GM19328 (cell line): Measurements from ENCODE around the gene GPC6.

ENCODE experiments used
- ATAC-seq: cut with Tn5 transposase; IDR thresholded peaks from one replicate; pipeline ENCODE4 v1.9.1; 2021; ENCODE audit warnings: mild to moderate bottlenecking, moderate library complexity; ENCODE audit not compliant: unreplicated experiment

GPC6 gene

DNA sequence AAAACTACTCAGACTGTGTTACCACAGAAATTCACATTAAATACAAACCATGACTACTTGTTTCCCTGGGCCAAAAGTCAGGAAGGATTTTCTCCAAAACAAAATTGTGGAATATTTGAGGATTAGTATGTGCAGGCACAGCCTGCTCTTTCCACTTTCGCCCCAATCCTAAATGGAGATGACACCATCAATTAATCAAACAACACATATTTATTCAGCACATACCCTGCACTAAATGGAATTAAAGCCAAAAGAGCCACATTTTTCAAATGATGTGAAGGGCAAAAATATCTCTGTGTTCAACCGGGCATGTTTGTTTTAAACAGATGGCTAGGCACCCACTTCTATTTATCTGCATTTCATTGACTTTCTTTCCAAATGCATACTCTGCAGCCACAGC, 729.8 kb downstream of the GPC6 start:
- no peak for ATAC-seq

DNA sequence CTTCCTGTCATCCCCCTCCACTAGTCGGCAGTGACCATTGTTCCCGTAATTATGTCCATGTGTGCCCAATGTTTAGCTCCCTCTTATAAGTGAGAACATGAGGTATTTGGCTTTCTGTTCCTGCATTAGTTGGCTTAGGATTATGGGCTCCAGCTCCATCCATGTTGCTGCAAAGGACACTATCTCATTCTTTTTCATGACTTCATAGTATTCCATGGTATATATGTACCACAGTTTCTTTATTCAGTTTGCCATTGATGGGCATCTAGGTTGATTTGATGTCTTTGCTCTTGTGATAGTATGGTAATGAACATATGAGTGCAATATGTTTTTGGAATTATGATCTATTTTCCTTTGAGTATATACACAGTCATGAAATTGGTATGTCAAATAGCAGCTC, 730.8 kb downstream of the GPC6 start:
- ATAC-seq = no peak

DNA sequence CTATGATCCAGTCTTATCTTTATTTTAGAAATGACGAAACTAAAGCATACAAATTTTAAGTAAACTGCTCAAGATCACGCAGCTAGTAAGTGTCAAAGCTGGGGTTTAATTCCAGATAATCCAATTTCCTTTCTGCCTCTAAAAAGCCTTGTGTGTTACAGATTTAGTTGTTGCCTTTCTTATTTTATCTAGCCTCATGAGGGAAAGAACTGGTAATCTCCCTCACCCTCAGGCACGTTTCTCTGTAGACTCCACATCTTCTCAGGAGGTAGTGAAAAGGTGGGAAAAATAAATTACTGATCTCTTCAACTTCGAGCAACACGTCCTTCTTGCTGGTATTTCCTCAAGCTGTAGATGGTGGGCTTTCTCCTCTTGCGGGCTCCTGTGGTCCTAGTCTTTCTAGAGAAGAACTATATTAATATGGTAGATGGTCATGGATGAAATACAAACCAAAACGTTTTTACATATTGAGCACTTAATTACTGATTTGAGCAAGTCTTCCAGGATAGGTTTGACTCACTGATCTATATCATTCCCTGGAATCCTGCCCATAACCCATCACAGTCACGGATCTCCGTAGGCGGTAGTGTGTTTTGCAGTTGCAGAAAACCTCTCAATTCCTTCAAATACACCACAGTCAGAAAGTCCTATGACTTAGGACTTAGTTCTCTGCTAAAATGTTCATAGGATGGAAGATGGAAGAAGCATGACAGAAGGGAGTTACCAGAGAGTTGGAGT, 733.4 kb downstream of the GPC6 start:
- no peak for ATAC-seq

DNA sequence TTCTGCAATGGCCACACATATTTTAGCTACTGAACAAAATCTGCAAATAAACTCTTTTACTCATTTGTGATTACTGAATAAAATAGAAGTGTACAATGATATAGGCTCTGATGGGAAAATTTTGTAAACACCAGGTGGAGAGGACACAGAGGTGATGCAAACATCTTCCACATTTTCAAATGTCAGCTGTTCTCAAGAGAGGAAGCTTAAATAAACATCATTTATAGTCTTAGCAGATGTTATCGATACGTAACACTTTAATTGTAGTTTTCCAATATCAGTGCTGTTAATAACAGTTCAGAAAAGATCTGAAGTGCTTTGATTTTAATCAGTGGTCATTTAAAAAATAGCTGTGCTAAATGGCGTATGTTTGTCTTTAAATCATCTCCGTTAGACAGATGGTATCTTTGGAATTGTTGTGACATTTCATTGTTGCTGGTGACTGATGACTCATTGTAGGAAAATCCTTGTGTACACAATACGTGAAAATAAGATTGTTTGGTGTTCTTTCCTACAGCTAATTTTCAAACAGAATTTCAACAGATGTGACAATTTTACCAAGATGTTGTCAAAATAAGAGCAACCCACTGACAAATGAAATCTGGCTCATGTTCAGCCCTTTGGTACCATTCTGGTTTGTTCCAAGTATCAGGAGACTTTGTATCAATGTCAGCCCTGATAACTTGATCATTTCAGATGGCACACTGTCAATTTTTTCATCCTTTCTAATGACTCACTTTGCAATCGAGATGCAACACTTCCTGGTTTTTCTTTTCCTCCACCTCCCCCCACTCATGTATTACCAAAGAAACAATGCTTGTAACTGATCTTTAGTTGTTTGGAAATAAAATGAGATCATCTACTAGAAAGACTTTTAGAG, 736.9 kb downstream of the GPC6 start:
- ATAC-seq = no peak

DNA sequence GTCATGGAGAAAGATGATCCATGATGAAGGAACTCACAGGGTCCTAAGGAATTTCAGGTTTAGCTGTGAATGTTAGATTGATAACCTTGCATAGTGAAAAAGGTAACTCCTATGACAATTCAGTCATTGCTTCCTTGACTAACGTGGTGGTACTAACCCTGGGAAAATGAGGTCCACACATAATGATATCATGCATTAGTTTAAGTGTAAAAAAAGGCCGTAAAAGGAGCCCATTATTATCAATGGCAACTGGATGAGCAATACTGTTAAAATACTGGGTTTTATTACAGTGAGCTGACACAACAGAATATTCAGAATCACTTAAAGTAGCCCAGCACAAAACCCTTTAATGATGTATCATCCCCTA, 737.5 kb downstream of the GPC6 start:
- ATAC-seq = no peak

DNA sequence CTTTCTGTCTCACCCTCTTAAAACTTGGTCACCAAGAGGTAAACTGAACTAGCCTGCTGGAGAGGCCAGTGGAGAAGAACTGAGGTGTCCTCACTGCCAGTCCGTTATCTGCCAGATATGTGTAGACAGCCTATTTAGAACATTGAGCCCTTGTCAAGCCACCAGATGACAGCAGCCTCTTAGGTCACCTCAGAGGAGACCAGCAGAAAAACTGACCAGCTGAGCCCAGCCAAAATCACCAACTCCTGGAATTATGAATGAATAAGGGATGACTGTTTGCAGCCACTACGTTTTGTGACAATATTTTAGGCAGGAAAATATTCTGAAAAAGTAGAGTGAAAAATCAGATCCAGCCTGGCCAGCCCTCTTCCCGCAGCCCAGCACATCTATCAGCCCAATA, 739.0 kb downstream of the GPC6 start:
- ATAC-seq = no peak

DNA sequence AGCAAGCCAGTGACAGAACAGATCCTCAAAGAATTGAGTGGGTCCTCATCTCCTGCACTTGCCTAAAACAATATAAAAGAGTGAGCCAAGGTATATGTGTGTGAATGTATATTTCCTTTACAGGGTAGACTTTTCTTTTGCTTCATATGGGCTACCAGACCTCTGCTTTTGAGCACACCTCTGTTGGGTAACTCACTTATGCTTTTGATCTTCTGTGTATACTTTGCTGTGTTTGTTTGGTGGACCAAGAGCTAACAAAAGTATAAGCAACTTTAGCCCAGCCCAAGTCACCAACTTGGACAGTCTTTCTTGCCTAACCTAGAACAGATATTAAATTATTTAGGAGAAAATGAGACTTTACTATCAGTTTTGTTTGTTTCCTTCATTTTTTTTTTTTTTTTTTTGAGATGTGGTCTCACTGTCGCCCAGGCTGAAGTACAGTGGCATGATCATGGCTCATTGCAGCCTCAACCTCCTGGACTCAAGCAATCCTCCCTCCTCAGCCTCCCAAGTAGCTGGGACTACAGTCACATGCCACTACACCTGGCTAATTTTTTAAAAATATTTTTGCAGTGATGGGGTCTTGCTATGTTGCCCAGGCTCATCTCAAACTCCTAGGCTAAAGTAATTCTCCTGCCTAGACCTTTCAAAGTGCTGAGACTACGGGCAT, 739.8 kb downstream of the GPC6 start:
- no peak for ATAC-seq

DNA sequence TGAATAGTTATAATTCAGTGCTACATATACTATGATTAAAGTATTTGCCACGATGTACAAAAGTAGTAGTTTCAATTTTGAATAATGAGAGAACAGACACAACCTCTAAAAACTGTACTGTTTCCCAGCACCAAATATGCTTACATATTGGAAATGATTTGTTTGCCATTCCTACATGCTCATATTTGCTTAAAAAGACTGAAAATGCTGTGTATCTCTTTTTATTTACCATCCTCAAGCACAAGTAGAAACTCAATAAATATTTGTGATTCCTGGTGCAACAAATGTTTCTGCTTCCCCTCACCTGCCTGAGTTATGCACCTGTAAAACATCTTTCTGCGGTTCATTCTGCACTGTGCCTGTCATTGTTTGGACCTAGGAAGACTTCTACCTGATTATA, 740.7 kb downstream of the GPC6 start:
- no peak for ATAC-seq

DNA sequence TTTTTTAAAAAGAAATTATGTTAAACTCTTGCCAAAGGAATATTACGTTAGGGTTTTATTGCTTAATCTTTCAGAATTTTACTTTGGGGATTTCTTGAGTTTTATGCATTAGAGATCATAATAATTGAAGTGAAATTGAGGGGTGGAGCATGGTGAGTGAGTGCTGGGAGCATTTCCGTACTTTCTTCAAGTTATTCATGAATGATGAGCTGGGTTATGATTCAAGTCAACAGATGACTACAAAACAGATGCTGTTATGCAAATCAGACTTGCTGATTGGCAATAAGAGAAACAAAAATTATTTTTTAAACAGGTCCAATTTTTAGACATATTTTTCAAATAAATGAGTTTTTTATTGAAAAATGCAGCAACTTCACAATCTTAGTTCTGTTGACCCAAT, 748.6 kb downstream of the GPC6 start:
- no peak for ATAC-seq

DNA sequence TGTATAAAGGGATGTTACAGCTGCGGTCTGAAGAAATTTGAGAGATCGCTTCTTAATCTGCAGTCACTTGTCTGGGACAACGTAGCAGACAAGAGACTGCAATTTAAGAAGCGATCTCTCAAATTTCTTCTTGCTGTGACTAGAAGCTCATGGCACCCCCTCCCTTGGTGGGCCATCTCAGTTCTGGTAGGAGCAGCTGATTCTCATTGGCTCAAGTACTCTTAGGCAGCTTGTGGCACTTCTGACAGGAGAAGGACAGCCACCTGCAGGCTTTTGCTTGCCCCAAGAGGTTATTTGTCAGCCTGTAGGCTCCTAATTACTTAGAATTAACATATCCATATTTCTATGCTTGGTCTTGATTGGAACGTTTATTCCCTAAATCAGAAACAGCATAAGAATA, 749.9 kb downstream of the GPC6 start:
- no peak for ATAC-seq

DNA sequence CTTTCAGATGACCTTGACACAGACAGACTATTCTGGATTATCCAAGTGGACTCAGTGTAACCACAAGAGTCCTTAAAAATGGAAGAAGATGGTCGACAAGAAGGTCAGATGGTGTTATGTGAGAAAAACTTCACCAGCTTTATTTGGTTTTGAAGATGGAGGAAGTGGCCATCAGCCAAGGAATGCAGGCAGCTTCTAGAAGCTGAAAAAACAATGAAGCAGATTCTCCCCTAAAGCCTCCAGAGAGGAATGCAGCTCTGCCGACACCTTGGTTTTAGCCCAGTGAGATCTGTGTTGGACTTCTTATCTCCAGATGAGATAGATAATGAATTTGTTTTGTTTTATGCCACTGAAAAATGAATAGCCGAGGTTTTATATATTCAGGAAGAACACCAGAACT, 751.4 kb downstream of the GPC6 start:
- ATAC-seq = no peak

DNA sequence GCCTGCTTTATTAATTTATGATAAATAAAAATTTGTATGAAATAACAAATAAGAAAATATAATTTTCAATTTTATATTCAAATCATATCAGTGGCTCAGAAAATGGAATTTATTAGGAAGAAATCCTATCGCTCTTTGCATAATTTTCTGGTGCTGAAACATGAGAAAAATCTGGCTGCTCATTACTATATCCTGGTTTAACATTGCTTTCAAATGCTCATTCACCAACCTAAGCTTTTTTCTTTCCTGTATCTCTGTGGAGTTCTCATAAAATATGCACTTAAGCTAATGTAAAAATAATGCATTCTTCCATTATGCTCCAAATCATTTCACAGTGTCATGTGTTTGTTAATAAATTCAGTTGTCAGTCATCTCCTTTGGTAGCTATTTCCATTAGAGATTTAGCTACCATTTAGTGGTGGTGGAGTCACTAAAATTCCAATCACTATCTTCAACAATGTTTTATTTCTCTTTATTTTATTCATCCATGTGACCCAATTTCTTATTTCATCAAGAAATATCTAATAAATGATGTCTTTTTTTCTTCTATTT, 754.9 kb downstream of the GPC6 start:
- ATAC-seq = no peak

DNA sequence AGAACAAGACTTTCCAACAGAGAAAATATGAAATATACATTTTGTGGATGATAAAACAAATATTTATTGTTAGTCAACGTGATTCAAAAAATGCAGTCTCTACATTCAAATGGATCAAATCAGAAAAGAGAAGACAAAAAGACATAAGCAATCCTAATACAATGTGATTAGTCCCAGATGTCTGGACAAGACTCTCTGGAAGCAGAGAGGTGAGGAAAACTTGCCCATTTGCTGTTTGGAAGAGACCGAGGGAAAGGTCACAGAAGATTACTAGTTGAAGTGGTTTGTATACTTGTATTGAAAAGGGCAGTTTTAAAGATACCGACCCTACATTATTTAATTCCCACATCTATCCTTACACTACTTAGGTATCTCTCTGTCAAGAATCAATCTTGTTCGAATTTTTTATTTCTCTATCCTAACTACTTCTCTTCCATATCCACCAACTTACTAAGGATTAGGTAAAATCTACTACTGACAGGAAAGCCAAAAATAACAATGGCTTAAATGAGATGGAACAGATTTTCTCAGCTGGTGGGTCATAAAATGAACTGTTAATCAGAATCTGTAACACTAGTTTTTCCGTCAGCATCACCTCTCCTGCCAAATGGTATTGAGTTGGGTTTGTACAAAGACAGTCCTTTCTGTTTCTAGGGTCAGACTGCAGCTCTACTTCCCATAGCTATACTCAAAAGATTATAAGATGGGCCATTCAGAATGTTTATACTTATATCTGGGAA, 755.7 kb downstream of the GPC6 start:
- ATAC-seq = no peak

DNA sequence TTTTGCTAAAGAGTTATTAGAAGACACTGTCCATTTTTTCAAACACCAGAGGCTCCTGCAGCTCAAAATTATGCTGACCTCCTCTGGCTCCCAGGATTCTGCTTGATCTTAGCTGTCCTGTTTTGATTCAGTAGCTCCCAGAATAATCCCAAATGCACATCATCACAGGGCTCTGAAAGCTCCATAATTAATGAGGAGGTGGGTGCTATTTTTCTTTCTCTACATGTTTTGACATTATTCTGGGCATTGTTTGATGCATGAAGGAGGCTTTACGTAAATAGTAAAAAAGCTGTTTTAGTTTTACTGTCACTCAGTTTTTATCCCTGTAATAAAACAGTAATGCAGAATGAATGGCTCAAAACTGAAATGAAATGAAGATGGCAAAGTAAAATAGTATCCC, 757.4 kb downstream of the GPC6 start:
- no peak for ATAC-seq

DNA sequence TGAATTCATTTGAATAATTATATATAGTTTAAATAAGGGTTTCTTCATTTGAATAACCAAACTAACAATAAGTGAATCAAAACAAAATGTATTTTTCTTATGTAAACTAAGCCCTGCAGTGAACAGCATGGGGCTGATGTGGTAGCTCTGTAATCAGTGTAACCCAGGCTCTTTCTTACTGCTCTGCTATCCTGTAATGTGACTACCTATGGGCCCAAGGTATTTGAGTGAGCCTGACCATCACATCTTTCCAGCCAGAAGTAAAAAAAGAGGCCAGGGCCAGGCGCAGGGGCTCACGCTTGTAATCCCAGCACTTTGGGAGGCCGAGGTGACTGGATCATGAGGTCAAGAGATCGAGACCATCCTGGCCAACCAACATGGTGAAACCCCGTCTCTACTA, 758.3 kb downstream of the GPC6 start:
- no peak for ATAC-seq

DNA sequence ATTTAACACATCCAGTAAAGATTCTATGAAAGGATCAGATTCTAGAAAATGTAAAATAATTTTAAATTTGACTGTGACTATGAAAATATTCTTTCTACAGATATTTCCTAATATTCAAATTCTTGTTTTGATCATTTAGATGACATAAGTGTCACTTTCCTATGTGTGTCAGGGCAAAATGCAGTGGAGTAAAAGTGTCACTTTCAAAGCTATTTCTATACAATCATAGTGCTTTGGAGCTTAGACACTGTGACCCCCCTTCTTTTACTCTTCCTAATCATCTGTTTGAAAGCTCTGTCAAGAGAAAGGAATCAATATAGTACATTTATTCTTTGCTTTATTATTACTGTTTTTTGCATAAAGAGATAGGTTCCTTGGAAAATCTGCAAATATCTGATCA, 760.9 kb downstream of the GPC6 start:
- no peak for ATAC-seq

DNA sequence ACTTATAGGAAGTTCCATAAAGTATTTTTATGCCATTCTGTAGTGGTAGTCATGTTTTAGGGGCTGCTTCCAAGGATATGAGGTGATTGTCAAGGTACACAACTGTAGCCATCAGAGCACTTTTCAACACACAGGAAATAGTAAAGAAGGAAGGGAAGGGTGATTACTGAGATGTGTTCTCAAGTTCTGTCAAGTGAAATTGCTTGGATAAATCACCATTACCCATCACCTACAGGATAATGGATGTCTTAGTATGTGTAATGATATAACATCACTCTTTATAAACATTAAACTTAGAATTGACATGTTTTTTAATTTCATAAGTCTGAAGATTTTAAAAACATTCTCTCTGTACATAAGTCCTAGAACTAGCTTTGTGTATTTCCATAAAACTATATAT, 765.0 kb downstream of the GPC6 start:
- no peak for ATAC-seq

DNA sequence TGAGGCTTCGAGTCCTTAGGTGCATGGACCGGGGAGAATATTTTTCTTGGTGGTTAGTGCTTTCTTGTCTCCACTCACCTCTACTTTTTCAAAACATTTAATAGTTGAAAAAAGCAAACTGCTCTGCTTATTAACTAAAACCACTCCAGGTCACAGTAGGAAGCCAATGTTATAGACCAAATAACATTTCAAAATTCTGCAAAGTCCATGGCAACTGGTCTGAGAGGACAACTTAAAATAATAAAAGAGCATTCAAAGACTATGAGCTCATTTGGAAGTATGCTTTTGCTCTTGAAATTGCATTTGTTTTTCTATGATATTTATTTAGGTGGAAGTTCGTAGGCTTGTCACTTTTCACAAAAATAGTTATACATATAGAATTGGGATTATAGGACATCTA, 769.9 kb downstream of the GPC6 start:
- ATAC-seq = no peak

DNA sequence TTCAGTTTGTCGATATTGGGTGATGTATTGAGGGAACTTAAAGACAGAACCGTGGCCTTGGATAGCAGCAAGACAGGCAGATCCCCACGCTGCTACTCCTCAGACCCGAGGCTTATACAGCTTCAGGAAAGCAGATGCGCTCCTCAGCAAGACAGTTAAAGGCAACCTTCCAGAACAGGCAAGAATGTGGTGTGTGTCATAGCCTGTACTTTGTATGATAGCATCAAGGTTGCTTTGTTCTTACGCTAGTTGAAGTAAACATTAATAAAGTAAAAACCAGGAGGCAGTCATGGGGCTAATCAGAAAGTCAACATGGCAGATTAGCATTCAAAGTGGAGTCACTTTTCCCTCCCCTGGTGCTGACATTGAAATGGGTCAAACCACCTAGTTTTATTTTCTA, 779.7 kb downstream of the GPC6 start:
- no peak for ATAC-seq

DNA sequence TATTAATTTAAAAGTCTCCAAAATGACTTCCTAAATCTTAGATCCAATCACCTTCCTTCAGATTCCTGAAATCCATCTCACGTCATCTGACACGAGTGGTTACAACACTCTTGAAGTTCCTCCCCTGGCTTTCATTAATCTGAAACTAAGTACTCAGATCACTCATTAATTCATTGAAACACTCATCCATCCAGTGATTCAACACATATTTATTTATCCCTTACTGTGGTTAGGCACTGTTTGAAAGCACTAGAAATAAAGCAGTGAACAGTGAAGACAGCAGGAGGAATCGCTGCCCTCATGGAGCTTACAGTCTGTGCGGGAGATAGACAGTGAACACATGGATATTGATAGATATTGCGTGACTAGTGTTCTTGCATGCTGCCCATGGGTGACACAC, 780.5 kb downstream of the GPC6 start:
- no peak for ATAC-seq

DNA sequence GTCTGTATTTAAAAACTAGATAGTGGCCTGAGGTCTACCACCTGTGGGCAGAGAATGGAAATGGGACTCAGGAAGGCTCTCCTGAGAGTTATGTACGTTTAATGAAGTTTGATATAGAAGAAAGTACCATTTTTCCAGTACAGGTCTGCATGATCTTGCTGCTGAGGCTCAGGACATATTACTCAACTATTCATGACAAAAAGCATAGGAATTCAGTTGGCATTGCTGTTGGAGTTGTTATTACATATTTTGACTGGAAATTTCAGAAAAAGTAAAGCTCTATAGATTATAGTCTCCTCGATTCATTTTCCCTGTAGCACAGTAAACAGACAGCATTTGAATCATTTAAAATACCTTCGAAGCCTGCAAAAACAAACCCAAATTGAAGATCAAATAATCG, 783.1 kb downstream of the GPC6 start:
- no peak for ATAC-seq
